ENCODE data around the gene FOXD4L4.
"Not testable (repeated sequence)": the region's sequence is repeated elsewhere in the genome, so short reads cannot be mapped to it uniquely, and the experiment has no call there.

FOXD4L4 gene

GRCh38 chr9:65737096-65737564, at the start of gene FOXD4L4:
FOXD4L4 (plus strand) TSS chr9:65737146; CDS start chr9:65737146, 0 bp downstream.
- not testable (repeated sequence) for DNase-seq

DNA sequence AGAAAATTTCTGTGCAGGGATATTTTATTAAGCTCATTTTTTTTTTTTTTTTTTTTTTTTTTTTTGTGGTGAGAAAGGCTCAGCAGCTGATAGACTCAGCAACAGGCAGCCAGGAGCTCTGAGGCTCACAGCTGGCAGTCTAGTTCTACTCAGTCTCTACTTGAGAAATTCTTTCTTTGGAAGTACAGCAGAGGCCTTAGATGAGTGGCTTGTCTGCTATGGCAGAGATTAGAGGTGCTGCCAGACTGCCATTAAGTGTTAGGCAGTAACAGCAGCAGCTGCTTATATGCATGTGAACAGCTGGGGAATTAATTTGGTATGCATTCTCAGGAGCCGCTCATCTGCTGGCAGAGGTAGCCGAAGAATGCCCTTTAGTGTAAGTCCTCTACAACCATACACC, 33.4 kb upstream of the FOXD4L4 start:
- DNase-seq, result not testable (repeated sequence)

GRCh38 chr9:65714445-65714844, 22.5 kb upstream of the FOXD4L4 start:
- DNase-seq, result not testable (repeated sequence)

- DNase-seq, result not testable (repeated sequence)
Measured at GRCh38 chr9:65738133-65738532, 1.2 kb downstream of the FOXD4L4 start.
